GM23248 (cell line): Measurements from ENCODE around the gene SGPP2.

Experiments
- EZH2 ChIP-seq: fragments of 200-600 bp; sonication (generic); IDR thresholded peaks from 2 replicates; pipeline ENCODE4 v1.6.1; 2018; ENCODE audit warnings: antibody characterized with exemption, mild to moderate bottlenecking; ENCODE audit not compliant: insufficient read depth, poor library complexity, severe bottlenecking
- EZH2phosphoT487 ChIP-seq: fragments of 200-600 bp; sonication (generic); IDR thresholded peaks from 2 replicates; pipeline ENCODE4 v1.6.1; 2018; ENCODE audit warnings: antibody characterized with exemption, moderate library complexity, mild to moderate bottlenecking, low read depth; ENCODE audit not compliant: insufficient read depth

- TF ChIP-seq EZH2phosphoT487 (no peak), EZH2 (no peak)
These were observed 9.2 kb downstream of the SGPP2 start for GRCh38 chr2:222433332-222434173.
